Glomerular endothelial cell (primary cell): ENCODE results near the gene MAP3K15. TPM values are rescaled to one million over a fixed set of nuclear protein-coding genes. Genes with fewer than 3 reads are reported as not detected.

Experiments used
- DNase-seq: peaks from one replicate; pipeline ENCODE4 v3.0.0-alpha.2; 2011; ENCODE audit warnings: low read depth, low spot score; ENCODE audit errors: extremely low read depth
- total RNA-seq: library from RNA; depleted of rRNA; stranded (reverse); fragments of >200 nt; gene quantifications from 2 replicates; pipeline ENCODE4 v1.2.3, GENCODE V29; 2015

The MAP3K15 gene
- total RNA-seq, 1 donor from 2014 or later: not detected

GRCh38 chrX:19354625-19355024 is 160.7 kb downstream of the MAP3K15 start:
- no peak for DNase-seq

DNA sequence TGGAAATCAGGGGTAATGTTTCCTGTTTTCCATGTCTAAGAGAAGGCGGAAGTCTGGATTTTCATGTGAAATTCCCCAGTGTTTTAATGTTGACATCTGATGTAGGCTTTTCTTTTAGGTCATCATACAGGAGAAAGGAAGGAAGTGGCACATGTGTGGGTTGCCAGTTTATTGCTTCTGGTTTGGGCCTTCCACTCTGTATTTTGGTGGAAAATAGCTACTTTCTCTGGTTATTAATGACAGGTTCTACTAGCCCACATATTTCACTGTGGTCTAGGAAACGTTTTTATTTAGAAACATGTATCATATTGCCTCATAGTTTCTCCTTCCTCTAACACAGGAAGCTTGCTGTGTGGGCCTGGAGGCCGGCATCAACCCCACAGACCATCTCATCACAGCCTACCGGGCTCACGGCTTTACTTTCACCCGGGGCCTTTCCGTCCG is 164.3 kb downstream of the MAP3K15 start:
- DNase-seq: no peak

- DNase-seq: no peak
Measured at GRCh38 chrX:19349264-19349663, 166.0 kb downstream of the MAP3K15 start.

GRCh38 chrX:19347916-19348315 is 167.4 kb downstream of the MAP3K15 start:
- no peak for DNase-seq

DNA sequence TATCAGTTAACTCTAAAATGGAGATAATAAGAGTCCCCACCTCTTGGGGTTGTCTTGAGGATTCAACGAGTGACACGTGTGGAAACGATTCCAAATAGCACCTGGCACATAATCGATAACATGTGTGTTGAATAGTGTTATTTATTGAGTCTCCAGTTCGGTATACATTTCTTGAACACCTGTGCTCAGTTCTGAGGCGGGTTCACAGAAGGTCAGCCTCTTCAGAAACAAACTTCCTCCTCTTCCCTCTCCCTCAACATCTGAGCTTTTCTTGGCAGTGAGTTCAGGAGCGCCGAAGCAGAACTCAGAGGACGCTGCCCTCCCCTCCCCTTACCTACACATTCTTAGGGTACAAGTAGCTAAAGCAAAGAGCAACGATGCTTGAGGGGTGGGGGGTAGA is 170.6 kb downstream of the MAP3K15 start:
- DNase-seq: no peak

DNA sequence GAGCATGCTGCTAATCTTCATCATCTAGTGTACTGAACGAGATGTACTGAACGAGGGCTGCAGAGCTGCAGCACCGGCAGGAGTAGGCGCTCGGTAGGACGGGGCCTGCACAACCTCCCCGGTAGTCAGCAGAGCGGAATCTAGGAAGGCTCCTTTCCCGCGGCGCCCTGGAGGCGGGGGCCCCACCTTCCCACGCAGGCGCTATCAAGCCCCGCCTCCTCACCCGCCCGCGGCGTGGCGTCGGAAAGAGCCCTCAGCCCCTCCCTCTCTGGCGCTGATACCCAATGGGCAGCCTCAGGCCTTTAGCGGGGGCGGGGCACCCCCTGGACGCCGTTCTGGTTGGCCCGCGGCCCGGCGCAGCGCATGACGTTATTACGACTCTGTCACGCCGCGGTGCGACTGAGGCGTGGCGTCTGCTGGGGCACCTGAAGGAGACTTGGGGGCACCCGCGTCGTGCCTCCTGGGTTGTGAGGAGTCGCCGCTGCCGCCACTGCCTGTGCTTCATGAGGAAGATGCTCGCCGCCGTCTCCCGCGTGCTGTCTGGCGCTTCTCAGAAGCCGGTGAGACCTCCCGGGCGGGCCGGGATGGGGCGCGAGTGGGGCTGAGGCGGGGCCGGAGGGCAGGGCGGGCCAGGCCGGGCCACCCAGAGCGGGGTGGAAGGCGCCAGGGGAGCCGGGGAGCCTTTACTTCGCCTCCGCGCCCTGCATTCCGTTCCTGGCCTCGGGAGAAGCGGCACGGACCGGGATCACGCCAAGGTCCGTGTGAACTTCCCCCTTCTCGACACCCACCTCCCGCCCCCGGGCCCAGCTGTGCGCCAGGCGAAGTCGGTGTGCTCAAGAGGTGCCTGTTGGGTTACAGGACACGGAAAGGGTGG is 171.5 kb downstream of the MAP3K15 start, which contains the start of gene PDHA1:
PDHA1 (plus strand) TSS at position 393 of the 874 bp plus-strand sequence; CDS start at position 504, 111 bp downstream.
- DNase-seq: no peak

DNA sequence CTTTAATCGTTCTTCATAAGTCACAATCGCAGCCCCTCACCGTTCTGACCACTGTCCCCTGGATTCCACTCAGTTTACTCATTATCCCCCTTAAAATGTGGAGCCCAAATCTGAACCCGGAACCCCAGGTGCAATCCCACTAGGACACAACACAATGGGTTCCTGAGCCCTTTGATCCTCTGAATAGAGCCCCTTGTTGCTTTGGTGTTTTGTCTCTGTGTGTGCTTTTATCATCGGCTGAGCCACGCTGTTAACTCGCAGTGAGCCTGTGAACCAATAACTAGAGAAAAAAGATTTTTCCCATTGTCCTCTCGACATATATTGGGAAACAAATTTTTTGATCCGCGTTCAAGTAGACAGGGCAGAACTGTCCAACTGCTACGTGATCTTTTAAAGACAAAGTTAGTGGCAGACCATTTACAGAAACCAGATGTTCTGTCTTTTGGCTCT is 172.2 kb downstream of the MAP3K15 start:
- DNase-seq: no peak

- no peak for DNase-seq
Measured at GRCh38 chrX:19342331-19342906, 172.9 kb downstream of the MAP3K15 start.

GRCh38 chrX:19334945-19335626 is 180.2 kb downstream of the MAP3K15 start:
- DNase-seq: no peak

GRCh38 chrX:19332983-19333382 is 182.3 kb downstream of the MAP3K15 start:
- DNase-seq: no peak

DNA sequence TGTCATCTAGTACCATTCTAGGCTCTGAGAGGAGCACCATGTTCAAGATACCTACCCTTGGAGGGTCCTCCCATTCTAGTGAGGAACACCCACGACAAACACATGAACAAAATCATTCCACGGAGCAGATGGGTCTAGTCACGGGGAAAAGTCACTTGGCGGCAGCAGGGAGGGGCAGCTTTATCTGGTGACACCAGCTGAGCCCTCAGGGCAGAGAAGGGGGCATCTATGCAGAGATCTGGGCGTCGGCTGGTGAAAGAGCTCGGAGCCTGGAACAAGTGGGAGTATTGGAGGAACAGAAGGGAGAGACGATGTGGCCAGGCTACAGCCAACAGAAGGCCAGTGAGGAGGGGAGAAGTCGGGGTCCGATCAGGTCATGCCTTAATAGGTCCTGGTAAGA is 183.5 kb downstream of the MAP3K15 start:
- no peak for DNase-seq

DNA sequence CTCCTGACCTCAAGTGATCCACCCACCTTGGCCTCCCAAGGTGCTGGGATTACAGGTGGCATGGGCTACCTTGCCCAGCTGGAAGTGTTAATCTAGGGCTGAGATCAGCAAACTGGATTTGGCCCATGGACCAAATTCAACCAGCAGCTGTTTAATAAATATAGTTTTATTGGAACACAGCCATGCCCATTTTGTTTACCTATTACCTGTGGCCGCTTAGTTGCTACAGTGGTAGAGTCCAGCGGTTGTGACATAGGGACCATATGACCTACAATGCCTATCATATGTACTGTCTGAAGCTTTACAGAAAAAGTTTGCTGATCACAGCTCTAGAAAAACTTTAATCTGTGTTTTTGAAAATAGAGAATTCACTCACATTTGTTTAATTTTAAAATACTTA is 188.7 kb downstream of the MAP3K15 start:
- DNase-seq: no peak

Other genes starting within 250 kb of the MAP3K15 start
- gene PDHA1, start 171.6 kb downstream of the MAP3K15 start, total RNA-seq: 61.2 and 74.1 TPM in 2 replicates